Measurements from ENCODE around the gene ARL2BP. TPM values are rescaled to one million over a fixed set of nuclear protein-coding genes. Genes with fewer than 3 reads are reported as not detected.
A peak's percentile ranks its signal among the peaks of the same experiment; 100 is the strongest.
"Not testable (repeated sequence)": the region's sequence is repeated elsewhere in the genome, so short reads cannot be mapped to it uniquely, and the experiment has no call there.

The ARL2BP gene
- total RNA-seq, 4 donors from 2014 or later: 27.8 to 66.2 (median 51.0) TPM

DNA sequence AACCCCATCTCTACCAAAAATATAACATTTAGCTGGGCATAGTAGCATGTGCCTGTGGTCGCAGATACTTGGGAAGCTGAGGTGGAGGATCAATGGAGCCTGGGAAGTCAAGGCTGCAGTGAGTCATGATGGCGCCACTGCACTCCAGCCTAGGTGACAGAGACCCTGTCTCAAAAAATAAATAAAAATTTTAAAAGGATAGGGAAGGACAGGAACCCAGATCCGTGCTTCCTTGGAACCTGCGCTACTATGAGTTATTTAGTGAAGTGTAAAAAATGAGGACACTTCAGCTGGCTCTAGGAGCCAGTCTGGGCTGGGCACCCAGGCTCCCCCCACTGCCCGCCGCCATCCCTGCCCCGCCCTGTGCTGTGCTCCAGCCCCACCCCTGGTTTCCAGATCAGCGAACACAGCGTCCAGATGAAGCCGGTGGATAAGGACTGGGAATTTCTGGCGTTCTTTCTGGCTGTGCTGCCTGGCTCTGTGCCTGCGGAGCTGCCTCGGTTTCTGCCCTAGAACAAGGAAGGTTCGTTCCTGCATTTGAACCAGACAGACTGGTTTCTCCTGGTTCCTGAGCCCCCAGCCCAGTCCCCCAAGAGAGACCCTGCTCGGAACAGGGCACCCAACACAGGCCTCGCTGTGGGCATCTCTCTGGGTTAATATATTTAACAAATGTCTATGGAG lies 20.9 kb downstream of the ARL2BP start:
- no peak for DNase-seq (ENCODE audit: low spot score in 2 of 2)
- no peak for TF ChIP-seq POLR2A (IDR thresholded peaks at IDR 0.05)
- TF ChIP-seq EP300 (IDR thresholded peaks at IDR 0.05): no peak
- TF ChIP-seq, protein P1, sequence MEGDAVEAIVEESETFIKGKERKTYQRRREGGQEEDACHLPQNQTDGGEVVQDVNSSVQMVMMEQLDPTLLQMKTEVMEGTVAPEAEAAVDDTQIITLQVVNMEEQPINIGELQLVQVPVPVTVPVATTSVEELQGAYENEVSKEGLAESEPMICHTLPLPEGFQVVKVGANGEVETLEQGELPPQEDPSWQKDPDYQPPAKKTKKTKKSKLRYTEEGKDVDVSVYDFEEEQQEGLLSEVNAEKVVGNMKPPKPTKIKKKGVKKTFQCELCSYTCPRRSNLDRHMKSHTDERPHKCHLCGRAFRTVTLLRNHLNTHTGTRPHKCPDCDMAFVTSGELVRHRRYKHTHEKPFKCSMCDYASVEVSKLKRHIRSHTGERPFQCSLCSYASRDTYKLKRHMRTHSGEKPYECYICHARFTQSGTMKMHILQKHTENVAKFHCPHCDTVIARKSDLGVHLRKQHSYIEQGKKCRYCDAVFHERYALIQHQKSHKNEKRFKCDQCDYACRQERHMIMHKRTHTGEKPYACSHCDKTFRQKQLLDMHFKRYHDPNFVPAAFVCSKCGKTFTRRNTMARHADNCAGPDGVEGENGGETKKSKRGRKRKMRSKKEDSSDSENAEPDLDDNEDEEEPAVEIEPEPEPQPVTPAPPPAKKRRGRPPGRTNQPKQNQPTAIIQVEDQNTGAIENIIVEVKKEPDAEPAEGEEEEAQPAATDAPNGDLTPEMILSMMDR (IDR thresholded peaks at IDR 0.05): no peak
- TF ChIP-seq POLR2AphosphoS5 (IDR thresholded peaks at IDR 0.05): no peak
- H3K27ac ChIP-seq: peak overlapping the region; percentile 85
- H3K4me1 ChIP-seq: peaks cover 59% of the 10 kb centered on the region
- H3K27me3 ChIP-seq: no peaks in the 10 kb centered on the region
- H3K36me3 ChIP-seq: no peaks in the 10 kb centered on the region
- 38% methylated on average over 13 of the region's 16 CpGs for WGBS
- no peak overlapping the region for H3K4me3 ChIP-seq
- H3K9me3 ChIP-seq: no peaks in the 10 kb centered on the region

DNA sequence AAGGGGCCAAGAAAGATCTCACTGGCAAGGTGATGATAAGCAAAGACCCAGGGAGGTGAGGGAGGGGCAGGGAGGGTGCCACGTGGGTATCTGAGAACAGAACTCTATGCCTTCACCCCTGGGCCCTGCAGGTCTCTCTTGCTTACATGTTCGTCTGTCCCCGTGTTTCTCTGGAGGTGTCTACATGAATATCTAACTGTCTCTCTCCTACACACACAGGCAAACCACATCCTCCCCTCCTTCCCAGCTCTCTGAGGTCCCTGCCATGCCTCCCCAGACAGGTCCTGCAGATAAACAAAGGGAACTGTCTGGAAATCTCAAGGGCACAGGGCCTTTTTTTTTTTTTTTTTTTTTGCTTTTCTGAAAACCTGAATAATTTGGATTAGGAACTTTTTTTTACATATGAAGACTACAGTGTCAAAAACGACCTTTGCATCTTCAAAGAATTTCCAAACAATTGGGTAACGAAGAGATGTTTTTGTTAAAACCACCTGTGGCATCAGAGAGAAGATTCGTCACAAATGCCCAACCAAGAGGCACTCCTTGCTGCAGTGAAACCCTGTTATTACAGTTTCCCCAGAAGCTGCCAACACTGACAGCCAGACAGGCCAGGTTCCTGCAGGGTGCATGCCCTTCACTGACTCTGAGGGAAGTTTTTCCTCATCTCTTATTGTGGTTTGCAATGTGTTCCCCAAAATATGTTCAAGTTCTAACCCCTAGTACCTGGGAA lies 21.6 kb downstream of the ARL2BP start:
- 39% methylated on average over 6 of the region's 6 CpGs for WGBS
- Histone ChIP-seq H3K4me1 (peaks cover 58% of the 10 kb centered on the region), H3K4me3 (no peak overlapping the region), H3K27ac (peak overlapping the region; percentile 85), H3K9me3 (no peaks in the 10 kb centered on the region), H3K27me3 (no peaks in the 10 kb centered on the region), H3K36me3 (no peaks in the 10 kb centered on the region)
- TF ChIP-seq POLR2AphosphoS5 (IDR thresholded peaks at IDR 0.05): no peak
- no peak for TF ChIP-seq EP300 (IDR thresholded peaks at IDR 0.05)
- TF ChIP-seq POLR2A (IDR thresholded peaks at IDR 0.05): no peak
- DNase-seq (ENCODE audit: low spot score in 2 of 2): no peak

DNA sequence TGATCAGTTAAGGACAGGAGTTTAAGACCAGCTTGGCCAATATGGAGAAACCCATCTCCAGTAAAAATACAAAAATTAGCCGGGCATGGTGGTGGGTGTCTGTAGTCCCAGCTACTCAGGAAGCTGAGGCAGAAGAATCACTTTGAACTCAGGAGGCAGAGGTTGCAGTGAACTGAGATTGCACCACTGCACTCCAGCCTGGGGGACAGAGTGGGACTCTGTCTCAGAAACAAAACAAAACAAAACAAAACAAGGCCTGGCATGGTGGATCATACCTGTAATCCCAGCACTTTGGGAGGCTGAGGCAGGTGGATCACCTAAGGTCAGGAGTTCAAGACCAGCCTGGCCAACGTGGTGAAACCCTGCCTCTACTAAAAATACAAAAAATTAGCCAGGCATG lies 22.3 kb downstream of the ARL2BP start:
- not testable (repeated sequence) for H3K9me3 ChIP-seq; DNase-seq (ENCODE audit: low spot score in 2 of 2); H3K27me3 ChIP-seq; H3K4me3 ChIP-seq; H3K36me3 ChIP-seq
- Histone ChIP-seq H3K4me1 (peaks cover 58% of the 10 kb centered on the region), H3K27ac (peak overlapping the region; percentile 85)
- 75% methylated on average over 2 of the region's 2 CpGs for WGBS

DNA sequence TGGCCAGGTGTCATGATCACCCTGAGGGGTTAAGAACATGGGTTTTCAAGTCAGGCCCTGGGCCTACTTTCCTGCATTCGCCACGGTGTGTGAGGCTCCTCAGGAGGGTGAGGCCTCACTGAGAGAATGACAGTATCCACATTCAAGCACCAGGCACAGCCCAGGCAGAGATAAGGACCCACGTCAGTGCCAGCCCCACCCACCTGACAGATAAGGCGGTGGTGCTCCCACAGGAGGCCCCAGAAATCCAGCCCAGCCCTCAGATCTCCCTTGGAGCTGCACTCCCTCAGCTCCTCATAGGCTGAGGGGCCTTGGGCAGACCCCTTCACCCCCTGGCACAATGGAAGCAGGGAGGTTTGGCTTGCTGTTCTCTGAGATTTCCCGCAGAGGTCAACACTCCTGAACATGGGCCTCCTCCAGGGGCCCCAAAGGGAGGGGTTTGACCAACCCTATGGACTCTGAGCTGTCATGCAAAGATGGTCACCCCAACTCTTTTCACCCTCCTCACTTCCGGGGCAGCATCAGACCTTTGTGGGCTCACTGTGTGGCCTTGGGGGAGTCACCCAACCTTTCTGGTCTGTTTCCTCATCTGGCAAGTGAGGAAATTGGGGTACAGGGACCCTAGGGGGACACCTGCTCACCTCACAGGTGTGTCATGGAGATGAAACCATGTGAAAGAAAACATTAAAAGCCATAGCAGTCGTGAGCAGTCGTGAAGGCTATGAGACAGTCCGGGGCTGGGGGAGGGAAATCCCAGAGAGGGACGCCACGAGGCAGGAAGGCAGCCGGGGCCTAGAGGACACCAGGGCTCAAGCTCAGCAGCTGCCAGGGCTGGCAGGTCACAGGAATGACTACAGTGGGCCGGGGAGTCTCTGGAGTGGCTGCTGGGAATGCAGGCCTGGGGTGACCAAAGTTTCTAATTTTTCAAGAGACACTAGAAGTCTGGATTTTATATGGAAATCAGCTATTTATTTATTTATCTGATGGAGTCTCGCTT lies 24.0 kb downstream of the ARL2BP start:
- Histone ChIP-seq H3K27me3 (no peaks in the 10 kb centered on the region), H3K4me1 (peaks cover 40% of the 10 kb centered on the region), H3K4me3 (no peak overlapping the region), H3K9me3 (no peaks in the 10 kb centered on the region), H3K27ac (peak overlapping the region; percentile 85), H3K36me3 (no peaks in the 10 kb centered on the region)
- peak in 1 of 2 donors; percentile 57 for DNase-seq (ENCODE audit: low spot score in 2 of 2)
- WGBS: 56% methylated on average over 14 of the region's 14 CpGs
- TF ChIP-seq EP300 (IDR thresholded peaks at IDR 0.05) (no peak), POLR2AphosphoS5 (IDR thresholded peaks at IDR 0.05) (no peak)

DNA sequence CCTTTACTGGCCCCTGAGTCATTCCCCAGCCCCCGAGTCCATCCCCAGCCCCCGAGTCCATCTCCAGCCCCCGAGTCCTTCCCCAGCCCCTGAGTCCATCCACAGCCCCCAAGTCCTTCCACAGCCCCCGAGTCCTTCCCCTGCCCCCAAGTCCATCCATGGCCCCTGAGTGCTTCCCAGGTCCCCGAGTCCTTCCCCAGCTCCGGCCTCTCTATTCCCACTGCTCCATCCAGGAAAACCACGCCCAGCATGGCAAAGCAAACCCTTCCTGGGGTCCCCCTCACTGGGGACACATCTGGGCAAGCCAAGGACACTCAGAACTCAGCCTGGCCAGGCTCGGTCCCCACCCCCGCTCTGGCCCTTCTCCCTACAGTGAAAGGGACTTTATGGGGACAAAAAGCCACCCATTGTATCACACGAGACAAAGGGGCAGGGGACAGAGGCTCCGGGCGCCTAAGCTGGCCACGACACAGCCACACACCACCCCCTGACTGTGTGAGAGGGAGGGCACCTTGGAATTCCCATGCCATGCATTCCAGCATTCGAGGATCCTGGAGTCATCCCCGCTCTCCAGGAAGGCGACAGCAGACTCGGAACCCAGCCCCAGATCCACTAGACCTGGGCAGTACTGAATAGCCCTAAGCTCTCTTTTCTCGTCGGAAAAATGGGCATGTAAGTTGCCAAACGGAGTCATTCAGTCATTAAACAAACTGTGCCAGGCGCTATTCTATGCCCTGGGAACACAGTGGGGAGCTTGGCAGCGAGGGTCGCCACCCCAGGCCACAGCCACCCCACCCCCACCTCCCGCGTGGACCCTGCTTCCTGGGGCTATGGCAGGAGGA lies 25.4 kb downstream of the ARL2BP start:
- DNase-seq (ENCODE audit: low spot score in 2 of 2): peak in 1 of 2 donors; percentile 56
- Histone ChIP-seq H3K4me1 (peaks cover 29% of the 10 kb centered on the region), H3K4me3 (no peak overlapping the region), H3K36me3 (no peaks in the 10 kb centered on the region), H3K27me3 (no peaks in the 10 kb centered on the region), H3K9me3 (no peaks in the 10 kb centered on the region), H3K27ac (no peak overlapping the region)
- no peak for TF ChIP-seq EP300 (IDR thresholded peaks at IDR 0.05)
- TF ChIP-seq, protein P1 (IDR thresholded peaks at IDR 0.05): no peak
- 82% methylated on average over 22 of the region's 25 CpGs for WGBS

DNA sequence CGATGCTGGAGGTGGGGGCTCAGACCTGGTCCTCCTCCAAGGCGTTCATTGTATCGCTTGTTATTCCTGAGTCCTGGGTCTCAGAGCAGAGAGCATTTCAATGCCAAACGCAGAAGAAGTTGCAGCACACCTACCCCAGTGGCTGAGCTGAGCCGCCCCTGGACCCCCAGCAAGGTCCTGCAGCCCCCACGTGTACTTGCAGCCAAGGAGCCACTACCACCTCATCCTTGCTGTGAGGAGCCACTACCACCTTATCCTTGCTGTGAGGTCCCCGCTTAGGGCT lies 25.9 kb downstream of the ARL2BP start:
- Histone ChIP-seq H3K4me3 (no peak overlapping the region), H3K36me3 (no peaks in the 10 kb centered on the region), H3K27me3 (no peaks in the 10 kb centered on the region), H3K27ac (no peak overlapping the region), H3K4me1 (peaks cover 30% of the 10 kb centered on the region), H3K9me3 (no peaks in the 10 kb centered on the region)
- TF ChIP-seq EP300 (IDR thresholded peaks at IDR 0.05): no peak
- WGBS: 91% methylated on average over 5 of the region's 7 CpGs
- DNase-seq (ENCODE audit: low spot score in 2 of 2): peak in 1 of 2 donors; percentile 32

Data from suprapubic skin (tissue), 4 donors.